Upper lobe of left lung (tissue), 6 donors: ENCODE measurements around the gene SCGB2B2. TPM values are rescaled to one million over a fixed set of nuclear protein-coding genes. Genes with fewer than 3 reads are reported as not detected.
"Not testable (repeated sequence)": the region's sequence is repeated elsewhere in the genome, so short reads cannot be mapped to it uniquely, and the experiment has no call there.

Experiments
- ATAC-seq, 2 donors: fragments of 200-7000 bp; cut with Tn5 transposase; one replicate each; pipeline ENCODE4 v1.9.1; 2022; ENCODE audit warnings: mild to moderate bottlenecking in 2 of 2, moderate library complexity in 2 of 2; ENCODE audit not compliant: low FRiP score in 2 of 2
- DNase-seq, 2 donors: peaks; one replicate each; pipeline ENCODE4 v3.0.0-alpha.2; 2019 to 2020
- H3K27ac ChIP-seq, 4 donors: fragments of 200-600 bp; sonication (generic); one replicate each; pipeline ENCODE4 v1.5.1; 2016 to 2019
- H3K27me3 ChIP-seq, 4 donors: fragments of 200-600 bp; sonication (generic); one replicate each; pipeline ENCODE4 v1.5.1; 2017 to 2019
- H3K36me3 ChIP-seq, 4 donors: fragments of 200-600 bp; sonication (generic); one replicate each; pipeline ENCODE4 v1.5.1; 2016 to 2019
- H3K4me1 ChIP-seq, 4 donors: fragments of 200-600 bp; sonication (generic); one replicate each; pipeline ENCODE4 v1.5.1; 2018 to 2019
- H3K4me3 ChIP-seq, 4 donors: fragments of 200-600 bp; sonication (generic); one replicate each; pipeline ENCODE4 v1.5.1; 2017 to 2019; ENCODE audit warnings: mild to moderate bottlenecking in 2 of 4, moderate library complexity in 1 of 4
- H3K9me3 ChIP-seq, 4 donors: fragments of 200-600 bp; sonication (generic); one replicate each; pipeline ENCODE4 v1.5.1; 2018 to 2019
- CTCF ChIP-seq, 6 experiments: fragments of 450-650 bp in 4 of 6; fragments of 200-600 bp in 2 of 6; sonication (generic) in 2 of 6; IDR thresholded peaks; one replicate each; pipeline ENCODE4 v1.5.1; 2016 to 2019; ENCODE audit warnings: antibody characterized with exemption in 6 of 6
- EP300 ChIP-seq, 4 donors: sonication (generic); formaldehyde crosslinking; IDR thresholded peaks; one replicate each; pipeline ENCODE4 v1.5.1; 2017; ENCODE audit warnings: antibody characterized with exemption in 4 of 4, control low read depth in 2 of 4
- POLR2A ChIP-seq, 4 donors: fragments of 450-650 bp; IDR thresholded peaks; one replicate each; pipeline ENCODE4 v1.5.1; 2016 to 2017; ENCODE audit warnings: antibody characterized with exemption in 4 of 4, mild to moderate bottlenecking in 2 of 4
- POLR2AphosphoS5 ChIP-seq, 2 donors: sonication (generic); formaldehyde crosslinking; IDR thresholded peaks; one replicate each; pipeline ENCODE4 v1.5.1; 2017; ENCODE audit warnings: antibody characterized with exemption in 2 of 2
- WGBS, 2 donors: methylation state at CpG; one replicate each; pipeline ENCODE4 v1.1.5; 2017 to 2018; 5-methylcytosine and 5-hydroxymethylcytosine counted together
- total RNA-seq, 6 donors: library from RNA; depleted of rRNA in 4 of 6; stranded (reverse); fragments of >200 nt in 4 of 6; gene quantifications; one replicate each; pipeline versions ENCODE4 v1.1.0 to v1.2.1, GENCODE V29; 2016 to 2021
- donor health status: DM: no; HTN: no; CAD: no; lungs with moderate emphysema.
- donor health status: DM: no; HTN: yes; CAD: no; lungs with severe emphysema.

SCGB2B2 gene
- total RNA-seq, 6 donors from 2014 or later, result 0.47 to 4.6 (median 1.7) TPM

DNA sequence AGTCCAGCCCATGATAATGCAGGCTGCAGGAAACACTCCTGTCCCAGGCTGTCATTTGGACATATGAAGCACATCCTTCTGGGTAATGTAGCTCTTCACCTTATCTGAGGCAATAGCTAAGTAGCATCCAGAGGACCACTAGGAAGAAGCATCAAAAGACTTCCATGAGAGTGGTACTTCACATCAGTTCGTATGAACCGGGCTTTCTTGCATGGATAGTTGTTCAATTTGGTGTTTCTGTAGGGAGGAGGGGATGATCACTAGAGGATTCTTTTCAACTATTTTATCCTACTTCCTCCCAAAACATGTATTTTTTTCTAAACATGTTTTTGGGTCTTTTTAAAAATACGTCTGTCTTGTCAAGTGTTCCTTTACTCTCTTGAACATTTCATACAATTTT, 13.4 kb upstream of the SCGB2B2 start:
- 83 to 89% methylated on average over 3 of the region's 3 CpGs for WGBS, 2 donors
- Histone ChIP-seq H3K4me1 (no peaks in the 10 kb centered on the region), H3K36me3 (no peaks in the 10 kb centered on the region), H3K27me3 (no peaks in the 10 kb centered on the region), H3K4me3 (no peak overlapping the region), H3K9me3 (peaks cover 13 to 22% (median 19%) of the 10 kb centered on the region in 4 donors), H3K27ac (no peak overlapping the region)
- no peak for DNase-seq
- no peak for TF ChIP-seq POLR2A (IDR thresholded peaks at IDR 0.05)
- TF ChIP-seq POLR2AphosphoS5 (IDR thresholded peaks at IDR 0.05), result no peak
- TF ChIP-seq CTCF (IDR thresholded peaks at IDR 0.05), result no peak
- no peak for TF ChIP-seq EP300 (IDR thresholded peaks at IDR 0.05)
- ATAC-seq, result no peak

DNA sequence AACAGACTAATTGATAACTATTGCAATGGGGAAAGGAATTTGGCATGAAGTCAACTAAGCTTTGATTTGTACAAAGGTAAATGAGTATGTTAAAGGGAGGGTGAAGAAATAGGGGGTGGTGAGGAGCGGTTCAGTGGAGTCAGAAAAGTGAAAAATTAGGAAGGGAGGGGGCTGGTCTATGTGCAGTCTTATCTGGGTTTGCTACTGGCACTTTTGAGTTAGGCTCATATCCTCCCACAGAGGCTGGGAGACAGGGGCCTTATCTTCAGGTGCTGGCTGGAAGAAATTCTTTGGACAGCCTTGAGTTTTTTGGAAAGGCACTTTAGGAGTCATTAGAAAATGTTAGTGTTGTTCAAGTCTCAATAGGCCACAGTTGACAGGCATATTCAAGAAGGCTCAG, 11.6 kb upstream of the SCGB2B2 start:
- peaks cover 28 to 38% (median 36%) of the 10 kb centered on the region in 4 donors for H3K9me3 ChIP-seq
- H3K27ac ChIP-seq, result no peak overlapping the region
- ATAC-seq, result no peak
- no peak for DNase-seq
- no peaks in the 10 kb centered on the region for H3K27me3 ChIP-seq
- H3K36me3 ChIP-seq, result peaks cover 6 to 18% (median 14%) of the 10 kb centered on the region in 4 donors
- H3K4me1 ChIP-seq, result no peaks in the 10 kb centered on the region
- TF ChIP-seq EP300 (IDR thresholded peaks at IDR 0.05) (no peak), POLR2AphosphoS5 (IDR thresholded peaks at IDR 0.05) (no peak), POLR2A (IDR thresholded peaks at IDR 0.05) (no peak), CTCF (IDR thresholded peaks at IDR 0.05) (no peak)
- H3K4me3 ChIP-seq, result no peak overlapping the region
- 74 to 76% methylated on average over 1 of the region's 1 CpG for WGBS, 2 donors

- Histone ChIP-seq H3K4me1 (no peaks in the 10 kb centered on the region), H3K27ac (no peak overlapping the region), H3K9me3 (peaks cover 35 to 49% (median 48%) of the 10 kb centered on the region in 4 donors), H3K4me3 (no peak overlapping the region), H3K27me3 (no peaks in the 10 kb centered on the region), H3K36me3 (peaks cover 15 to 30% (median 26%) of the 10 kb centered on the region in 4 donors)
- no peak for ATAC-seq
- no peak for DNase-seq
- TF ChIP-seq POLR2AphosphoS5 (IDR thresholded peaks at IDR 0.05) (no peak), EP300 (IDR thresholded peaks at IDR 0.05) (no peak), POLR2A (IDR thresholded peaks at IDR 0.05) (no peak), CTCF (IDR thresholded peaks at IDR 0.05) (no peak)
- WGBS, 2 donors, result 66 to 93% methylated on average over 2 of the region's 2 CpGs
These were observed 10.4 kb upstream of the SCGB2B2 start for GRCh38 chr19:34687348-34687747.

GRCh38 chr19:34686455-34686854, 9.5 kb upstream of the SCGB2B2 start:
- Histone ChIP-seq H3K27me3 (no peaks in the 10 kb centered on the region), H3K36me3 (peaks cover 19 to 37% (median 34%) of the 10 kb centered on the region in 4 donors), H3K4me3 (no peak overlapping the region), H3K4me1 (no peaks in the 10 kb centered on the region), H3K9me3 (peaks cover 39 to 58% (median 57%) of the 10 kb centered on the region in 4 donors), H3K27ac (no peak overlapping the region)
- 81 to 91% methylated on average over 5 of the region's 5 CpGs for WGBS, 2 donors
- TF ChIP-seq CTCF (IDR thresholded peaks at IDR 0.05) (no peak), POLR2AphosphoS5 (IDR thresholded peaks at IDR 0.05) (no peak), POLR2A (IDR thresholded peaks at IDR 0.05) (no peak), EP300 (IDR thresholded peaks at IDR 0.05) (no peak)
- no peak for ATAC-seq
- no peak for DNase-seq

- not testable (repeated sequence) for H3K4me3 ChIP-seq, H3K27ac ChIP-seq, H3K27me3 ChIP-seq, ATAC-seq, H3K4me1 ChIP-seq, DNase-seq
- Histone ChIP-seq H3K9me3 (peaks cover 39 to 69% (median 64%) of the 10 kb centered on the region in 4 donors), H3K36me3 (peaks cover 22 to 49% (median 43%) of the 10 kb centered on the region in 4 donors)
- WGBS, 2 donors, result 97 to 98% methylated on average over 5 of the region's 5 CpGs
These were observed 8.3 kb upstream of the SCGB2B2 start for GRCh38 chr19:34685266-34685665.
